HS-5 (cell line): ENCODE results near the gene PAAF1.

ENCODE experiments used
- DNase-seq: peaks from one replicate; pipeline ENCODE4 v3.0.0-alpha.2; 2012; ENCODE audit warnings: low read depth

PAAF1 gene

DNA sequence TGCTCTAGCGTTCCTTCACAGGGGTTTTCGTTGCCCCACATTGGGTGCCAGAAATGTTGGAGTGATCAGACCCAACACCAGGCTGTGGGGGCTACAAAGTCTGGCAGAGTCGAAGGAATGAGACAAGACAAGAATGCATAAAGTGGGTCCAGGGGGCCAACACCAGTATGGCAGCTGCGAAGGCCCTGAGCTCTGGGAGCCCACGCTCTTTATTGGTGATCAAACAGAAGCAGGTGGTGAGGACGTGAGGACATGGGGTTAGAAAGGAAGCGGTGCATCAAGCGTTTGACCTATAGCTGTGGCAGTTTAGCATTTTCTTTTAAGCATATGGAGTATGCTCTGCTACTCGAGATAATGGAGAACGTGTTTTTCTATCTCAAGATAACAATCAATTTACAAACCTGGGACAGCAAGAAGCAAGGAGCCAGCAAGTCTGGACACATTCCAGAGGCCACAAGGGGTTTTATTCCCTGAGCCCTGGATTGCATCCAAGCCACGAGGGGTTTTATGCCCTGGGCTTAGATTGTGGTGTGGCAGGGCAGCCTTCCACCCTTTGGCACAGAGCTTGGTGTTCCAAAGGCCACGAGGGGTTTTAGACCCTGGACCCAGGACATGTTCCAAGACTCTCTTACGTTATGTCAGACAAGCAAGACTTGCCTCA is 70.1 kb downstream of the PAAF1 start:
- DNase-seq: no peak

DNA sequence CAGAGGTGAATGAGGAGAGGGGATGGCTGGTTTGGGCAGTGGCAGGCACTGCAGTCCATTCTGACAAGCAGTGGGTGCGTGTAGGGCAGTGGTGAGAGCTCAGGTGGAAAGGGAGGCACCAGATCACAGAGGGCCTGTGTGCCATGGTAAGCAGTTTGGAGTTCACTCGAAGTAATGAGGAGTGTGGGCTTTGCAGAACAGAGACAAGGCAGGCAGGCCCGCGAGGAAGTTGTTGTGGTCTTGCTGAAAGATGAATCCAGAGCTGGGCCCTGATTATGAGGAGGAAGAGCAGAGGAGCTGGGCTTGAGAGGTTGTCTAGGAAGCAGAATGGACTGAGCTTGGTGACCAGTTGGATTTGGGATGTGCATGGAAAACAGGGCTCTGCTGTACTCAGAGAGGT is 72.4 kb downstream of the PAAF1 start:
- DNase-seq: no peak

DNA sequence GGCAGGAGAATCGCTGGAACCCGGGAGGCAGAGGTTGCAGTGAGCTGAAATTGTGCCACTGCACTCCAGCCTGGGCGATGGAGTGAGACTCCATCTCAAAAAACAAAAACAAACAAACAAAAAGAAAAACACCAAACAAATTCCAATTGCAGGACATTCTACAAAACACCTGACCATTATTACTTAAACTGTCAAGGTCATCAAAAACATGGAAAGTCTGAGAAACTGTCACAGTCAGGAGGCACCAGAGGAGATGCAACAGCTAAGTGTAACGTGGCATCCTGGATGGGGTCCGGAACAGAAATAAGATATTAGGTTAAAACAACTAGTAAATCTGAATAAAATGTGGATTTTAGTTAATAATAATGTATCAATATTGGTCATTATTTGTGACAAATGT is 73.1 kb downstream of the PAAF1 start:
- no peak for DNase-seq

DNA sequence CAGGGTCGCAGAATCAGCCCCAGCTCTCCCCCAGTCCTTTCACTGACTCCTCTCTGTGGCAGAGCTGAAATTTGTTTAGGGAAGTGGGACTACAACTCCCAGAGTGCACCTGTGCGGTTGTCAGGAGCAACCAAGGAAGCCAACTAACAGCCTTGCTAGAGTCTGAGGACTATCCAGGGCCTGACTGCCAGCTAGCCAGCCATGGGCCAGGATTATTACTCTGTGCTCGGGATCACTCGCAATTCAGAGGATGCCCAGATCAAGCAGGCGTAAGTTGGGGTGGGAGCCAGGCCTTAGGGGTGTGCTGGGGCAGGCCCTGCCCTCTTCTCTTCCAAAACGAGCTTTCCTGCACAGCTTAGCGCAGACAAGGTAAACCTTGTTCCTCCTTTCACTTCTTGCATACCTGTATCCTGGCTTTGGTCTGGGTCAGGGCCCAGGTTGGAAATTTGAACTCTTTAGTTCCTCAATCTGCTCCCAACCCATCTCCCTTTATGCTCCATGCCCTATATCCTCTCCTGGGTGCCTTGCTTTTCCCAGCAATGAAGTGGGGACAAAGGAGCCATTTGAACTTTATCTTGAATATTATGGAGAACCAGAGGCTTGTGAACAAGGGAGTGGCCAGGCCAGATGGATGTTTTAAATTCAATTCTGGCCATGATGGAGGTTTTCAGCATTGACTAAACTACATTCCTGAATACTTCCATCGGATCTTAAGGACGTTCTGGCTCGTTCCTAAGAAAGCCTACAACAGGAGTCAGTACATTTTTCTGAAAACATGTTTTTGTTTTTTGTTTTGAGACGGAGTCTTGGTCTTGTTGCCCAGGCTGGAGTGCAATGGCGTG is 74.3 kb downstream of the PAAF1 start, which contains the start of gene DNAJB13:
TSS of gene DNAJB13 (plus strand) at position 158 of the 842 bp plus-strand sequence. CDS start at position 202, 44 bp downstream.
- DNase-seq: no peak

DNA sequence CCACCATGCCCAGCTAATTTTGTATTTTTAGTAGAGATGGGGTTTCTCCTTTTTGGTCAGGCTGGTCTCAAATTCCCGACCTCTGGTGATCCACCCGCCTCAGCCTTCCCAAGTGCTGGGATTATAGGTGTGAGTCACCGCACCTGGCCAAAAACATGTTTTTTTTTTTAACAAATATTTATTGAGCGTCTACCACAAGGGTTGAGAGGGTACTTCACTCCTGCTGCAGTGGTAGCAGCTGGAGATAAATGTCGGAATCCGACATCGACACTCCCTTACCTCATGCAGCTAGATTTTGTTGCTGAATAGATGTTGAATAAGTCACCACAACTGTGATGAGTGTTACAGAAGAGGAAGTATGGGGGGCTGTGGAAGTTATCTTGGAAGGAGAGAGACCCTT is 75.0 kb downstream of the PAAF1 start:
- no peak for DNase-seq

DNA sequence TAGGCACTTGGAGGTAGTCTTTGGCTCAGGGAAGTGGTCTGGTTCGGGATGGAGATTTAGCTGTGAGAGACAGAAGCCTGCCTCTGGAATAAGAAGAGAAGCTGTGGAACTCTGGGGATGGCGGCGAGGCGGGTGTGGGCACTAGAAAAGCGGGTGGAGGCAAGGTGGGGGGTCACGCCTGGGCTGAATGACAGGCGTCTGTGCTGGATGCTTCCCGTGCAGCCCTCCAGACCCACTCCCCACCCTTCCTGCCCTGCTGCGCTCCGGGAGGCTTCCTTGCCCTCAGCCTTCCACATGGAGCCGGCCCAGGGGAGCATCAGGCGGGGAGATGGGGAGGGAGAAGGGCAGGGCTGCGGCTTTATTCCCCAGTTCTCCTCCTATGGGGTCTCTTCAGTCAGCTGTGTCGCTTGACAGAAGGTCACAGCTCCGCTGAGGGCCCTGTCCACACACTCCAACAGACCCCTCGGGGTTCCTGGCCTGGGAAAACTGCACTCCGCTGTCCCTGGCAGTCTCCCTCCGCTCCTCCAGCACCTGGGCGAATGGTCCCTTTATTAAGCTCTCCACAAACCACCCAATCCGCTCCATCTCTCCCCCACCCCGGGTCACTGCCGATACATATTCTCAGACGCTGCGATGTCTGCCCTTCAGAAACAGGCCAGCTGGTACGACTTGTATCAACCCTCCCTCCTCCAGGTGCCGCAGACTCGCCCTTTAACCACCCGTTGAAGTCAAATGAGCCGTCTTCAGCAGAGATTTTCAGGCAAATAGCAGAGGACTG is 80.3 kb downstream of the PAAF1 start:
- no peak for DNase-seq

DNA sequence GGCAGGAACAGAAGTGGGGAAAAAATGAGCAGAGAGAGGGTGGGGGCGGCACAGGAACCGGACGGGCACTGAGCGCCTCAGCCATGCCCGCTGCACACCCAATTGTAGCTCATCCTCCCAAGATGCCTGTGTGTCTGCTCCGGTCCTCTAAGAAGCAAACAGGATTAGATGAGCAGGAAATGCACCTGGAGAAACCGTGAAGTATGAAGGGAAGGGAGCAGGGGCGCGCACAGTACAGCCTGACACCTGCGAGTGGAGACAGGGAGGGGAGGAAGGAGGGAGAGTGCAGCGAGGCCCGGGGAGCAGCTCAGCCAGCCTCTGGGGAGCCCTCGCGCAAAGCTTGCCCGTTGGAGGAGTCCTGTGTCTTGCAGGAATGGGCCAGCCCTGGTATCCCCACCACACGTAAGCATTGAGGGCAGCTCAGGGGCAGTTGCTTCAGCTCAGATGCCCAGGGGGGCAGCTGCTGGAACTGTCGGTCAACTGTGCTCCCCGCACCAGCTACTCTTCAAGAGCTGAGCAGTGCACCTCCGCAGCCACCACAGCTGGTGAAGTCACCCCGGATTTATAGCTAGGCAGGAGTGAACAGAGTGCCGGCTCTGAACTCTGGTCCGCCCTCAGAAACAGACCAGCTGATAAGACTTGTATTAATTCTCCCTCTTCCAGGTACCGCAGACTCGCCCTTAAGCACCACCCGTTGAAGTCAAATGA is 81.0 kb downstream of the PAAF1 start:
- DNase-seq: no peak

DNA sequence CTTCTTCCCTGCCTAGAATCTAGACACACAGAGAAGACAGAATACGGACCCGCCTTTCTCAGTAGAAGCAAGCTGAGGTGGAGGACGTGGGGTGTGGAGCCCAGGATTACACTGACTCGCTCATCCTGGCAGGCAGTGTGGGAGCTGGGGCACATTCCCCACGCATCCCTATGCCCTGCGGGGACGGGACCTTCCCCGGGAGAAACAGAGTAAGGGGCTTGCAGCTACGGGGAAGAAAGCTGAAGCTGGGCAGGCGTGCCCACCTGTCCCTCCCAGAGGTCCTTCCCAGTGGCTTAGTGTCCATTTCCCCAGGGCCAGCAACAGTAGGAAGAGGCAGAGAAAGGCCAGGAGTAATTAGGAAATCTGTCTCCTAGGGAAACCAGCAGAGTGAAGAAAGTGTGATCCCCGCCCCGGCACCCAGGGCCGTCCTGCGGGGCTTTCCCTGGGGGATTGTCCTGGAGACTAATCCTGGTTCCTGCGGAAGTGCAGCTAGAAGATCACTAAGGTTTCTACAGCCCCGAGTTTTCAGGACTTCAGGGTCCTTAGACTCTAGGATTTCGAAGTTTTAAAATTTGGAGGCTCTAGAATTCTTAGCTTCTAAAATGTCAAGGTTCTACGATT is 81.8 kb downstream of the PAAF1 start:
- DNase-seq: no peak

DNA sequence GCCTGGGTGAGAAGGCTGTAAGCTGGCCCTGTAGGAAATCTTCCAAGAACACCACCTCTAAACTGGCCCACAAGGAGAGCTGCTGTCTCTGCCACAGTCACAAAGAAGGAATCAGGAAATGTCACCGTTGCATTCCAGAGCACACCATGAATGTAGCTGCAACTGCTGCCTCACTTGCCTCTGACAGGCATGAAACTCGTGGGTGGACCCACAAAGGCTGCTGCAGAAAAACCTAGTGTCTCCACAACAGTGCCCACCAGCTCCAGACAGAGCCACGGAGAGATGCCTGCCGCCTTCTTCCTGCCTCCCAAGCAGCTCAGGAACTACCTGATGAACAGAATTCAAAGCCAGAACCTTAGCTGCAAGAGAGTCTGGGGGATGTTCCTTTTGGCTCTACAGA is 84.5 kb downstream of the PAAF1 start:
- no peak for DNase-seq

DNA sequence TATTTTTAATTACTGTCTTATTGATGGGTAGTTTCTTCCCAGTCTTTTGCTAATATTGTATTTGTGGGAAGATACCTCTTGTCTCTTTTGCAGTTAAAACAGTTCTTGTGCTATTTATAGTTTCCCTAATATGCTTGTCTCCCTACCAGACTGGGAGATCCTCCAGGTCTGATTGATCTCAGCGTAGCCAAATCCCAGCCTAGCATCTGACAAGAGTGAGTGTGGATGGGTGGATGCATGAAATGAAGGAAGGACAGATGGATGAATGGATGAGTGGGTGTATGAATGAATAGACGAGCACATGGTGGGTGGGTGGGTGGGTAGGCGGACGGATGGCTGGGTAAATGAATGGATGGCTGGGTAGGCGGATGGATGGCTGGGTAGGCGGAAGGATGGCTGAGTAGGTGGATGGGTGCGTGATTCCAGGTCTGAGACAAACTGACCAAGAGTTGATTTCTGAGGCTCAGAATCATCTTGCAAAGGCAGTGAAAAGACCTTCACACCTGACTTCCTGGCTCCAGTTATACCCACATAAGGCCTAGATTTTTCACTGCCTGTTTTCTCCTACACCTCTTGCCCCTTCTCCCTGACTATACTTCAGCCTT is 85.4 kb downstream of the PAAF1 start:
- DNase-seq: no peak

DNA sequence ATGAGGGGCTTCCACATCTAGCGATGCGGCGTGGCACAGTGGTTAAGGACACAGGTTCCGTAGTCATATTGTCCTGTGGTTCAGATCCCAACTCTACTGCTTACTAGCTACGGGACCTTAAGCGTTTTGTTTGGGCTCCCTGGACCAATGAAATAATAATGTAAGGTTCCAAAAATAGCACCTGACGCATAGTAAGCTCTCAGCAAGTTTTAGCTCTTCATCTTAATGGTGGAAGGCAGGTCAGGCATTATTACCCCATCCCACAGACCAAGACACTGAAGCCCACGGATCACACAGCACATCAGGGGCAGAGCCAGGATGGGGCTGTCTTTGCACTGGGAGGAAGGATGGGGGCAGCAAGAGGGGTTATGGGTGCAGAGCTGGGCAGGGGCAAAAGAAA is 87.1 kb downstream of the PAAF1 start:
- no peak for DNase-seq

DNA sequence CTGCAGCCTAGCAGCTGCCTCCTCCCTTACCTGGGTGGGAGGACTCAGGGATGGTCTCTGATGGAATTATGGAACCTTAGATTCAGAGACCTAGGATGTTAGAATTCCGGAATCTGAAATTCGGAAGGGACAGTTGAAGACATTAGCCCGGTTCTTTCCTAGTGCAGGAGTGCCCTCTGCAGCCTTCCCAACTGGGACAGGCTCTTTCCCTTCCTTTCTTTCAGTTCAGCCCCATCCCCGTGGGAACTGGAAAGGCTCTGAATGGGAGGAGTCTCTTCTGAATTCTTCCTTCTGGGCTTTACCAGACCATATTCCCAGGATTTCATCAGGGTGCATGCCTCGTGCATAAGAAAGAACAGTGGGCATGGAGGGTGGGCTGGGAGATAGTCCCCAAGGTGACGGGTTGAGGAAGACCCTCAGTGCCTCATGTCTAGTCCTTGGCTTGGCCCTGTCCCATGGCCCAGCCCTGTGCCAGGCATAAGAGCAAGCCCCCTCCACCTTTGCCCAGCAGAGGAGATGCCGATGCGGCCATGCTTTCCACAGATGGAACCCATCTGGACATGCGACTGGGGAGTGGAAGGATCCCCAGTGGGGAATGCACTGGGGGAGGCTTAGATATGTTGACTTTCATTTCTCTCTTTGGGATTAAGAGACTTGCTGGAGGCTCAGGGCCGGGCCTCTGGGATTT is 88.4 kb downstream of the PAAF1 start:
- no peak for DNase-seq

DNA sequence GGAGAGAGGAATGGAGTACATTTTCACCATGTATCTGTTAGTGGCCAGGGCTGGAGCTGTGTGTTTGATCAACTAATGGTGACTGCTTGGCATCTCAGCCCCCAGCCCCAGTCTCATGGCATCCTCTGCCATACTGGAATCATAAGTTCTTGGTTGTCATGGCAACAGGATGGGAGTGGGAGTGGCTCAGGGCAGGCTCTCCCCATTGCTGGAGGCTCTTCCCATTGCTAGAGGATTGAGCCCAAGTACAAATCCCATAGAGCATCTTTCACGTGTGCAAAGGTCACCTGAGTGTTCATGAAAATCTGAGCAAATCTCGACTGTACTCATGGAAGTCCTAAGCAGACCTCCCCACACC is 88.9 kb downstream of the PAAF1 start:
- no peak for DNase-seq

DNA sequence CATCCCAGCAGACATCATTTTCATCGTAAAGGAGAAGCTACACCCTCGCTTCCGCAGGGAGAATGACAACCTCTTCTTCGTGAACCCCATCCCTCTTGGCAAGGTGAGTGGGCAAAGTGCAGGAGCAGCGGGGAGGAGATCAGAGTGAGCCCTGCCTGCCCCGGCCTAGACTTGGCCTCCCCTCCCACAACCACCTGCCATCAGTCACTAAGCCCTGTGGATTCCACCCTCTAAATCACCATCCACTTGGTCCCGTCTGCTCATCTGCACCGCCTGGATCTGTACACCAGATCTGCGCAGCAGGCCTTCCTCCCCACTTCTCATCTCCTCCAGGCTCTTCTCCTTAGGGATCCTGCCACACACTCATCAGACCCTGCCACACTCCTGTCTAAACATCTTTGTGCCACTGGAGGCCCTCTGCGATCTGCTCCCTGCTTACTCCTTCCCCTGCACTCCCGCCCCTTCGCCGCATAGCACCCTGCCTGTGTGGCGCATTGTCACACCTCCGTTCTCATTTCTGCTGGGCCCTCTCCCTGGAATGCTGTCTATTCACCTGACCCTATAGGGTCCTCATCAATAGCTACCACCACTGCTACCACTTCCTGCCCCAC is 91.7 kb downstream of the PAAF1 start:
- DNase-seq: no peak

DNA sequence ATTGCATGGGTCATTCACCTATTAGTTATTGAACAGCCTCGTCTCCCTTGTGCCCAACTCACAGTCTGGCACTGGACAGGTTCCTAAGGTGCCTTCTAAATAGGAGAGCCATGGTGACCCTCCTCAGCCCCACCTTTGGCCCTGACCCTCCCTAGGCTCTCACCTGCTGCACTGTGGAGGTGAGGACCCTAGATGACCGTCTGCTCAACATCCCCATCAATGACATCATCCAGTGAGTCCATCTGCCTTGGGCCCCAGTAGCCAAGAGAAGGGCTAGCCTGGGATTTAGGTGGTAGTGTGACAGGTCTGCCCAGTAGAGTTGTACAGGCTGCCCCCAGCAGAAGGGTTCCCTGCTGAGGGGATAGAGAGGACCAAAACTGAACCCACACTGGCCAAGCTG is 92.3 kb downstream of the PAAF1 start:
- no peak for DNase-seq

DNA sequence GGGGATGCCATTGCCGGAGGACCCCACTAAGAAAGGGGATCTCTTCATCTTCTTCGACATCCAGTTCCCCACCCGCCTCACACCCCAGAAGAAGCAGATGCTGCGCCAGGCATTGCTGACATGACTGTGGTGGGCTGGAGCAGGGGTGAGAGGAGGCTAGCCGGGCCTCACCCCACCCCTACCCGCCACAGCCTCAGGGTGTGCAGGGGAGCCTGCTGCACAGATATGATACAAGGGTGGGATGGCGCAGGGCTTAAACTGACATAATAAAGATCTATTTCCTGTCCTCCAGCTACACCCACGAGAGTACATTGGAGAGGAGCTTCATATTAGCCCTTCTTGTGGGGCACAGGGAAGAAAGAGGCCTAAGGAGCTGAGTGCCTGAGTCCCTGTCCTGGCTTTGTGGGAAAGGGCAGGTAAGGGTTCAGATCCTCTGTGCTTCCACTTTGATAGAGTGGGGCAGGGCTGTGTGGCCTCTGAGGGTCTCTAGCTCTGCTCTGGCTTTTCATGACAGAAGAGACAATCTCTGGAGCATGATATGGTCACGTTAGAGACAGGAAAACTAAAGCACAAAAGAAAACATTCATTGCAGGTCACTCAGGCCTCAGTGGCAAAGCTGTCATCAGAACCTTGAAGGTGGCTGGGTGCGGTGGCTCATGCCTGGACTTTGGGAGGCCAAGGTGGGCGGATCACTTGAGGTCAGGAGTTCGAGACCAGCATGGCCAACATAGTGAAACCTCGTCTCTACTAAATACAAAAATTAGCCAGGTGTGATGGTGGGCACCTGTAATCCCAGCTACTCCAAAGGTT is 93.4 kb downstream of the PAAF1 start:
- DNase-seq: no peak

DNA sequence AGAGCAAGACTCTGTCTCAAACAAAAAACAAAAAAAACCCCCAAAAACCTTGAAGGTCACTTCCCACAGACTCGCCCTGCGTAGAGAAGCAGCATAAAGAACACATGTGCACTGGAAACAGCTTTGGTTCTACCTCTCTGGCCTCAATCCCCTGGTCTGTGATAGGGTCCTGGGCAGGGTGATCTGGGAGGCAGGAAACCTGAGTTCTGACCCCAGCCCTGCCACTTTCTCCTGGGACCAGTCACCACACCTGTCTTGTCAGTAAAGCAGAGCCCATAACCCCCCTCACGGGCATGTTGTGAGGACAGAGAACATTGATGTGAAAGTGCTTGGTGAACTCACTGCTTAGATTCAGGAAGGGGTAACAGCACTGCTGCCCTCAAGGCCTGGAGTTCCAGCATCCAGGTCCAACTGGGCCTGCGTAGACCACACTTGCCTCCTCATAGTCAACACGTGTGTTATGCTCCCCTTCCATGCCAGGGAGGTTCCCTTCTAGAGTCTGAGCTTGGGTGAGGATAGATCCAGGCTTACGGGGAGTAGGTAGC is 94.4 kb downstream of the PAAF1 start:
- no peak for DNase-seq

DNA sequence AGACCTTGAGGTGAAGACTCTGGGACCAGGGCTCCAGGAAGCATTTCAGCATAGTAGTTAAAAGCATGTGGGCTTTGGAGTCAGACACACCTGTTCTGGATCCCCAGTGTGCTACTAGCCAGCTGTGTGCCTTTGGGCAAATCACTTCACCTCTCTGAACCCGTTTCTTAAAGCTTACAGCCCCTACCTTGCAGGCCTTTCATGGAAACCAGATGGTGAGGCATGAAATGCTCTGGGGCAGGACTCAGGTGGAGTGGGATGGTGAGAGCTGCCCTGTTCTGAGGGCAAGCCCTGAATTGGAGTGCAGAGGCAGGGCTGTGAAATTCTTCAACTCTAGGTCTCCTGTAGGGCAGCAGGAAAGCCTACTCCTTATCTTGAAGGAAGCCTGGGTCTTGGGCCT is 95.4 kb downstream of the PAAF1 start:
- no peak for DNase-seq
